Esophagus squamous epithelium (tissue), 5 donors: ENCODE results near the gene CTRL. TPM values are rescaled to one million over a fixed set of nuclear protein-coding genes. Genes with fewer than 3 reads are reported as not detected.
A peak's percentile ranks its signal among the peaks of the same experiment; 100 is the strongest.

Experiments
- DNase-seq: peaks from one replicate; lab custom pipeline; 2025; lab: John Stamatoyannopoulos, UW
- H3K27ac ChIP-seq, 4 donors: fragments of 200-600 bp; sonication (generic); one replicate each; pipeline ENCODE4 v1.5.1; 2016 to 2019; ENCODE audit warnings: mild to moderate bottlenecking in 1 of 4
- H3K27me3 ChIP-seq, 4 donors: fragments of 200-600 bp; sonication (generic); 1 replicate in 3 of 4; 2 replicates in 1 of 4; pipeline versions ENCODE4 v1.5.1 to v1.6.0; 2017 to 2021; ENCODE audit warnings: antibody characterized with exemption in 1 of 4
- H3K36me3 ChIP-seq, 3 donors: fragments of 200-600 bp; sonication (generic); one replicate each; pipeline ENCODE4 v1.5.1; 2016 to 2019
- H3K4me1 ChIP-seq, 3 donors: fragments of 200-600 bp; sonication (generic); one replicate each; pipeline ENCODE4 v1.5.1; 2017 to 2019
- H3K4me3 ChIP-seq, 4 donors: fragments of 200-600 bp; sonication (generic); 1 replicate in 3 of 4; 2 replicates in 1 of 4; pipeline ENCODE4 v1.5.1; 2016 to 2019; ENCODE audit warnings: mild to moderate bottlenecking in 2 of 4, moderate library complexity in 1 of 4
- H3K9me3 ChIP-seq, 3 donors: fragments of 200-600 bp; sonication (generic); one replicate each; pipeline ENCODE4 v1.5.1; 2016 to 2019
- POLR2A ChIP-seq, 4 donors: fragments of 450-650 bp; IDR thresholded peaks; one replicate each; pipeline ENCODE4 v1.6.1; 2017; ENCODE audit warnings: antibody characterized with exemption in 4 of 4, mild to moderate bottlenecking in 4 of 4, moderate library complexity in 3 of 4
- WGBS, 2 donors: methylation state at CpG; one replicate each; pipeline ENCODE4 v1.1.5; 2018; 5-methylcytosine and 5-hydroxymethylcytosine counted together
- intact Hi-C: fragments of 100-400 bp; cut with DNase I; formaldehyde crosslinking; loops from one replicate; pipeline ENCODE4 v1.15.0; 2022
- total RNA-seq, 4 donors: library from RNA; depleted of rRNA; stranded (reverse); fragments of >200 nt; gene quantifications; one replicate each; pipeline ENCODE4 v1.1.0, GENCODE V29; 2016
- TF ChIP-seq, protein P1 (sequence below), 6 experiments: fragments of 450-650 bp in 4 of 6; fragments of 200-600 bp in 2 of 6; sonication (generic) in 2 of 6; IDR thresholded peaks; one replicate each; pipeline ENCODE4 v1.5.1; 2016 to 2019; ENCODE audit warnings: antibody characterized with exemption in 6 of 6, mild to moderate bottlenecking in 4 of 6, moderate library complexity in 4 of 6
- donor health status: DM: yes; HTN: yes; CAD: no.

Gene CTRL
- total RNA-seq, 4 donors from 2014 or later, result 1.2 to 1.8 TPM; not detected in 2

DNA sequence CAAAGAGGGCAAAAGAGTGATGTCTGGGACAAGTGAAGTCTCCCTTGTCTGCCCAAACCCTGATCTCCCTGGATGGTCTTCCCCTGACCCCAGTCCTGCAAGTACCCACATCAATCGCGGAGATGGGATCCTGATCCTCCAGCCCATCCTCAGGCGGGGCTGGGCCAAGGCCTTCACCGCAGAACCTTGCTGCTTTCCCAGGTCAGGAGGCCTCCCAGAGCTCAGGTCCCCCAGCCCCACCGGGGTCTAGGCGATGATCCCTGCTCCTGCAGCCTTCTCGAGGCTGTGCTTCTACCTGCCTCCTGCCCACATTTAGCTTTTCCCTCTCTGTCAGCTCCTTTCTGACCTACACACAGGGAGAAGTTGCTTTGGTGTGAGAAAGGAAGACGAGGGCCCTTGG, 30.5 kb upstream of the CTRL start:
- peaks cover 24 to 90% (median 65%) of the 10 kb centered on the region in 3 donors for H3K4me1 ChIP-seq
- intact Hi-C loops, result no loop called here
- H3K27me3 ChIP-seq, result no peaks in the 10 kb centered on the region
- TF ChIP-seq POLR2A (IDR thresholded peaks at IDR 0.05), result no peak
- no peak for DNase-seq
- H3K27ac ChIP-seq, result peak overlapping the region in 3 of 4 donors; percentile 21 to 72 (median 60)
- 59 to 90% methylated on average over 4 to 5 of the region's 8 CpGs for WGBS, 2 donors
- H3K4me3 ChIP-seq, result no peak overlapping the region
- peaks cover 6 to 65% (median 9%) of the 10 kb centered on the region in 3 donors for H3K36me3 ChIP-seq
- no peaks in the 10 kb centered on the region for H3K9me3 ChIP-seq

GRCh38 chr16:67961551-67961957, 29.9 kb upstream of the CTRL start:
- TF ChIP-seq POLR2A (IDR thresholded peaks at IDR 0.05), result no peak
- TF ChIP-seq, protein P1, sequence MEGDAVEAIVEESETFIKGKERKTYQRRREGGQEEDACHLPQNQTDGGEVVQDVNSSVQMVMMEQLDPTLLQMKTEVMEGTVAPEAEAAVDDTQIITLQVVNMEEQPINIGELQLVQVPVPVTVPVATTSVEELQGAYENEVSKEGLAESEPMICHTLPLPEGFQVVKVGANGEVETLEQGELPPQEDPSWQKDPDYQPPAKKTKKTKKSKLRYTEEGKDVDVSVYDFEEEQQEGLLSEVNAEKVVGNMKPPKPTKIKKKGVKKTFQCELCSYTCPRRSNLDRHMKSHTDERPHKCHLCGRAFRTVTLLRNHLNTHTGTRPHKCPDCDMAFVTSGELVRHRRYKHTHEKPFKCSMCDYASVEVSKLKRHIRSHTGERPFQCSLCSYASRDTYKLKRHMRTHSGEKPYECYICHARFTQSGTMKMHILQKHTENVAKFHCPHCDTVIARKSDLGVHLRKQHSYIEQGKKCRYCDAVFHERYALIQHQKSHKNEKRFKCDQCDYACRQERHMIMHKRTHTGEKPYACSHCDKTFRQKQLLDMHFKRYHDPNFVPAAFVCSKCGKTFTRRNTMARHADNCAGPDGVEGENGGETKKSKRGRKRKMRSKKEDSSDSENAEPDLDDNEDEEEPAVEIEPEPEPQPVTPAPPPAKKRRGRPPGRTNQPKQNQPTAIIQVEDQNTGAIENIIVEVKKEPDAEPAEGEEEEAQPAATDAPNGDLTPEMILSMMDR (IDR thresholded peaks at IDR 0.05), result no peak
- DNase-seq, result no peak
- no peaks in the 10 kb centered on the region for H3K27me3 ChIP-seq
- H3K36me3 ChIP-seq, result peaks cover 6 to 68% (median 9%) of the 10 kb centered on the region in 3 donors
- H3K9me3 ChIP-seq, result no peaks in the 10 kb centered on the region
- H3K4me1 ChIP-seq, result peaks cover 18 to 84% (median 59%) of the 10 kb centered on the region in 3 donors
- 32 to 44% methylated on average over 5 to 10 of the region's 13 CpGs for WGBS, 2 donors
- H3K4me3 ChIP-seq, result no peak overlapping the region
- intact Hi-C loops, result no loop called here
- H3K27ac ChIP-seq, result peak overlapping the region; percentile 21 to 72 (median 46)

DNA sequence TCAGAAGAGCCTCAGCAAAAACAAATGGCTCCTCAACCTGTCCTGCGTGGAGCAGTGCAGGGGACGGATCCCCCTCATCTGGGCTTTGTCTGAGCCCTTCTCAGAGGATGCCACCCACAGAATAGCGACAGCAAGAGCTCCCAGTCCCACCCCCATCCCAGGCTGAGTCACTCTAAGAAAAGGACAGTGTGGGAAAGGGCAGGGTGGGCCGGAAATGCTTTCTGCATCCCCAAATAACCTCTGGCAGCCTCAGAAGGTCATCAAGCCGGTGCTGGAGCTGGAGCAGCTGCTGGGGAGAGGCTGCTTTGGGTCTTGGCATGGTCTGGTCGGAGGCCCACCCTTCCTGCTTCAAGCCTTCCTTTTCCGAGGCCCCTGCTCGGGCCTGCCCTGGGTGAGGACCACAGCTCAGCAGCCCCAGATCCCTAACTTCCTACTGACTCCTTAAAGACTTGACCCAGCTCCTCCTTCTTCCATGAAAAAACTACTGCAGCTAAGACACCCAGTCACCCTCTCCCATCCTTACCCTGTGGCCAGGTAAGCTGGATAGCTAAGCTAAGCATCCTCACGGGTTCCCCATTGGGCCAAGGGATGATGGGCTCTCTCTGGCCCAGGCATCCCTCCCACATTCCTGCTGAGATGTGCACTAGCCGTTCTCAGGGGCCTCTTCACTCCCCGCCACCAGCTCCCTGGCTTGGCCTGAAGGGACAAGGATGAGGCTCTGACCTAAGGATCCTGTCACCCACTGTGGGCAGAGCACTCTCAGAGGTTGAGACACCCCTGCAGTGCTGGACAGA, 28.1 kb upstream of the CTRL start:
- intact Hi-C loops, result no loop called here
- WGBS, 2 donors, result 38 to 74% methylated on average over 5 to 9 of the region's 11 CpGs
- no peak for TF ChIP-seq POLR2A (IDR thresholded peaks at IDR 0.05)
- TF ChIP-seq, protein P1 (IDR thresholded peaks at IDR 0.05), result no peak
- peaks cover 14 to 66% (median 51%) of the 10 kb centered on the region in 3 donors for H3K4me1 ChIP-seq
- H3K4me3 ChIP-seq, result no peak overlapping the region
- H3K36me3 ChIP-seq, result peaks cover 6 to 85% (median 13%) of the 10 kb centered on the region in 3 donors
- no peaks in the 10 kb centered on the region for H3K27me3 ChIP-seq
- H3K9me3 ChIP-seq, result no peaks in the 10 kb centered on the region
- no peak for DNase-seq
- peak overlapping the region; percentile 44 to 72 (median 54) for H3K27ac ChIP-seq

DNA sequence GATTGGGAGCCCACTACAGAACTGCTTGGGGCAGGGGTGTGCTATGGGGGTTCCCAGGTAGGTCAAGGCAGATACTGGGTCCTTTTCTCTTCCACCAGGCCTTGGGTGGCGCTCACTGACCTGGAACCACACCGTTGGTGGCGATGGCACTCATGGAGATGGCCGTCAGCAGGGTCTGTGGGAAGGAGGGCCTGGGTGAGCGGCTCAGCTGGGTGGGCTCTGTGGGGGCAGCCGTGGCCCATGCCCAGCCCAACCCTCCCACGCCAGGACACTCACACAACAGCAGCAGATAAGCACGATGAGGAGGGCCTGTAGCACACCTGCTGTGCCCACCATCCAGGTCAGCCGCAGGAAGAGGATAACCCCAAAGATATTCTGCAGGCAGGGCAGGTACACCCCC, 26.0 kb upstream of the CTRL start:
- peak overlapping the region in 1 of 4 donors; percentile 72 for H3K27ac ChIP-seq
- DNase-seq, result no peak
- H3K36me3 ChIP-seq, result peaks cover 6 to 96% (median 15%) of the 10 kb centered on the region in 3 donors
- no peak overlapping the region for H3K4me3 ChIP-seq
- intact Hi-C loops, result no loop called here
- H3K4me1 ChIP-seq, result peaks cover 8 to 50% (median 33%) of the 10 kb centered on the region in 3 donors
- H3K9me3 ChIP-seq, result no peaks in the 10 kb centered on the region
- TF ChIP-seq, protein P1 (IDR thresholded peaks at IDR 0.05), result no peak
- TF ChIP-seq POLR2A (IDR thresholded peaks at IDR 0.05), result no peak
- H3K27me3 ChIP-seq, result no peaks in the 10 kb centered on the region
- WGBS, 2 donors, result 100% methylated on average over 1 of the region's 9 CpGs; no CpG with 5 or more reads in 1 of the 2 donors

- Histone ChIP-seq H3K36me3 (peaks cover 4 to 96% (median 22%) of the 10 kb centered on the region in 3 donors), H3K27me3 (no peaks in the 10 kb centered on the region), H3K27ac (peak overlapping the region in 1 of 4 donors; percentile 29), H3K9me3 (no peaks in the 10 kb centered on the region), H3K4me3 (no peak overlapping the region), H3K4me1 (peaks cover 0 to 33% (median 10%) of the 10 kb centered on the region in 3 donors)
- no peak for DNase-seq
- WGBS, 2 donors, result 80 to 82% methylated on average over 1 to 3 of the region's 10 CpGs
- intact Hi-C loops, result no loop called here
- TF ChIP-seq POLR2A (IDR thresholded peaks at IDR 0.05), result no peak
- TF ChIP-seq, protein P1 (IDR thresholded peaks at IDR 0.05), result no peak
Measured at GRCh38 chr16:67954421-67955196, 22.9 kb upstream of the CTRL start.
